GM23338 (cell line): ENCODE data around the gene DOK7. TPM values are rescaled to one million over a fixed set of nuclear protein-coding genes. Genes with fewer than 3 reads are reported as not detected.

Experiments
- ATAC-seq: fragments of 200-7000 bp; cut with Tn5 transposase; 3 replicates; pipeline ENCODE4 v1.9.1; 2020
- DNase-seq: peaks from one replicate; pipeline ENCODE4 v3.0.0-alpha.2; 2015; ENCODE audit warnings: low spot score
- H2AFZ ChIP-seq: fragments of 200-600 bp; sonication (generic); 2 replicates; pipeline ENCODE4 v1.8.0; 2016; ENCODE audit warnings: antibody characterized with exemption, mild to moderate bottlenecking, moderate library complexity
- H3F3A ChIP-seq: fragments of 200-600 bp; sonication (generic); replicated peaks from 2 replicates; pipeline ENCODE4 v1.8.0; 2017; ENCODE audit warnings: antibody characterized with exemption, mixed run types, low read depth
- H3K27ac ChIP-seq: fragments of 200-600 bp; sonication (generic); 2 replicates; pipeline ENCODE4 v1.6.1; 2016; ENCODE audit warnings: low read depth
- H3K27me3 ChIP-seq: fragments of 200-600 bp; sonication (generic); 2 replicates; pipeline ENCODE4 v1.8.0; 2016; ENCODE audit warnings: mild to moderate bottlenecking, mixed run types, moderate library complexity; ENCODE audit not compliant: insufficient read depth
- H3K36me3 ChIP-seq: fragments of 200-600 bp; sonication (generic); 2 replicates; pipeline ENCODE4 v1.8.0; 2016; ENCODE audit warnings: mild to moderate bottlenecking; ENCODE audit not compliant: insufficient read depth
- H3K4me1 ChIP-seq: fragments of 200-600 bp; sonication (generic); 2 replicates; pipeline ENCODE4 v1.8.0; 2016; ENCODE audit warnings: mild to moderate bottlenecking, moderate library complexity; ENCODE audit not compliant: insufficient read depth
- H3K4me2 ChIP-seq: fragments of 200-600 bp; sonication (generic); 2 replicates; pipeline ENCODE4 v1.7.1; 2017; ENCODE audit warnings: mixed run types
- H3K4me3 ChIP-seq: fragments of 200-600 bp; sonication (generic); 2 replicates; pipeline ENCODE4 v1.6.1; 2016; ENCODE audit warnings: mixed run types
- H3K79me2 ChIP-seq: fragments of 200-600 bp; sonication (generic); replicated peaks from 2 replicates; pipeline ENCODE4 v1.8.0; 2017; ENCODE audit warnings: mild to moderate bottlenecking; ENCODE audit not compliant: insufficient read depth
- H3K9me2 ChIP-seq: fragments of 200-600 bp; sonication (generic); 2 replicates; pipeline ENCODE4 v1.8.0; 2017; ENCODE audit not compliant: insufficient read depth
- H4K20me1 ChIP-seq: fragments of 200-600 bp; sonication (generic); replicated peaks from 2 replicates; pipeline ENCODE4 v1.8.0; 2017; ENCODE audit warnings: mild to moderate bottlenecking; ENCODE audit not compliant: insufficient read depth
- H3K27ac Mint-ChIP-seq: 2 replicates; pipeline ENCODE4 v1.8.0; 2020; ENCODE audit warnings: inconsistent platforms, mild to moderate bottlenecking, moderate library complexity, mixed read lengths
- H3K27me3 Mint-ChIP-seq: 3 replicates; pipeline ENCODE4 v1.8.0; 2022; ENCODE audit warnings: low read depth, mild to moderate bottlenecking, moderate library complexity, mixed read lengths, inconsistent platforms; ENCODE audit not compliant: insufficient read depth, poor library complexity
- H3K36me3 Mint-ChIP-seq: 3 replicates; pipeline ENCODE4 v1.8.0; 2021; ENCODE audit warnings: low read depth, mild to moderate bottlenecking, inconsistent platforms, moderate library complexity, mixed read lengths
- H3K4me1 Mint-ChIP-seq: 3 replicates; pipeline ENCODE4 v1.8.0; 2020; ENCODE audit warnings: mild to moderate bottlenecking, inconsistent platforms, mixed read lengths
- H3K4me3 Mint-ChIP-seq: 3 replicates; pipeline ENCODE4 v1.8.0; 2021; ENCODE audit warnings: moderate library complexity, mild to moderate bottlenecking, inconsistent platforms, mixed read lengths
- H3K9me3 Mint-ChIP-seq: 3 replicates; pipeline ENCODE4 v1.8.0; 2020; ENCODE audit warnings: moderate library complexity, mild to moderate bottlenecking, inconsistent platforms, mixed read lengths
- CTCF ChIP-seq, 2 experiments: fragments of 200-600 bp in 1 of 2; sonication (generic) in 1 of 2; conservative IDR thresholded peaks; 2 replicates each; pipeline versions ENCODE4 v1.5.1 to v1.6.1; 2016 to 2017; ENCODE audit warnings: antibody characterized with exemption in 2 of 2, low read depth in 2 of 2, mild to moderate bottlenecking in 2 of 2, moderate library complexity in 1 of 2
- EZH2 ChIP-seq: fragments of 200-600 bp; sonication (generic); IDR thresholded peaks from one replicate; pipeline ENCODE4 v1.8.0; 2017; ENCODE audit warnings: antibody characterized with exemption, mild to moderate bottlenecking, low read depth; ENCODE audit not compliant: unreplicated experiment
- JUNB ChIP-seq: IDR thresholded peaks from one replicate; pipeline ENCODE4 v1.6.1; 2016; ENCODE audit warnings: antibody characterized with exemption; ENCODE audit not compliant: unreplicated experiment
- REST ChIP-seq: IDR thresholded peaks from one replicate; pipeline ENCODE4 v1.6.1; 2018; ENCODE audit warnings: antibody characterized with exemption; ENCODE audit not compliant: unreplicated experiment
- STAT1 ChIP-seq: IDR thresholded peaks from one replicate; pipeline ENCODE4 v1.6.1; 2016; ENCODE audit warnings: antibody characterized with exemption; ENCODE audit not compliant: unreplicated experiment
- ZNF114 ChIP-seq: fragments of 250-450 bp; sonication (Bioruptor Pico); IDR thresholded peaks from 2 replicates; pipeline ENCODE4 v1.5.0; 2020; ENCODE audit warnings: mild to moderate bottlenecking, moderate library complexity
- ZNF331 ChIP-seq: fragments of 250-450 bp; sonication (Bioruptor Pico); IDR thresholded peaks from 2 replicates; pipeline ENCODE4 v1.5.0; 2020; ENCODE audit warnings: low read depth, mild to moderate bottlenecking, moderate library complexity
- polyA plus RNA-seq: library from polyadenylated mRNA; unstranded; fragments of >200 nt; fragmentation: Nextera tagmentation; extraction: Ambion mirVana; gene quantifications from 2 replicates; pipeline ENCODE4 v1.2.1, GENCODE V29; 2016
- total RNA-seq: library from RNA; depleted of rRNA; stranded (reverse); fragments of >200 nt; shearing (Covaris generic); gene quantifications from 2 replicates; pipeline ENCODE4 v1.2.3, GENCODE V29; 2014
- TF ChIP-seq, protein P1 (sequence below): fragments of 250-450 bp; sonication (Bioruptor Pico); IDR thresholded peaks from 2 replicates; pipeline ENCODE4 v1.5.0; 2020; ENCODE audit warnings: mild to moderate bottlenecking, moderate library complexity
- TF ChIP-seq, protein P2 (sequence below): IDR thresholded peaks from 2 replicates; pipeline ENCODE4 v1.6.1; 2016; ENCODE audit warnings: antibody characterized with exemption

The DOK7 gene
- total and polyA plus RNA-seq, 2 experiments from 2014 or later = 0.34 to 0.52 TPM

GRCh38 chr4:3522326-3522640 is 59.2 kb downstream of the DOK7 start (continued):
- TF ChIP-seq REST (no peak), EZH2 (no peak), JUNB (no peak)

DNA sequence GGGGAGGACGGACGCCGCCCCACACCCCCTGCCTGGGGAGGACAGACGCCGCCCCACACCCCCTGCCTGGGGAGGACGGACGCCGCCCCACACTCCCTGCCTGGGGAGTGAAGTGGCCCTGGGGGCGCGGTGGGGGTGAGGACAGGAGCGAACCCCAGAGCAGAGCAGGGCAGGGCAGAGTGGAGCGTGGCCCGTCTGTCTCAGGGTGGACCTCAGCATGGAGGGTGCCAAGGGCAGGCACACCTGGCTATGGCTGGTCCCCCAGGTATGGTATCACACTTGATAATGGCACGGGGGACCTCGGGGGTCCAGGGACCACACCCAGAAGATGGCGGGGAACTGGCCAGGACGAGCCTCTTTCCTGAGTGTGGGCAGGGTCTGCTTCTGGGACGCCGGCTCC is 59.5 kb downstream of the DOK7 start:
- H2AFZ ChIP-seq = no peak overlapping the region
- Mint-ChIP-seq H3K27me3 (peaks cover 5% of the 10 kb centered on the region), H3K9me3 (no peaks in the 10 kb centered on the region), H3K4me3 (no peak overlapping the region), H3K27ac (no peak overlapping the region), H3K4me1 (peaks cover 8% of the 10 kb centered on the region), H3K36me3 (peaks cover 39% of the 10 kb centered on the region)
- H3K27ac ChIP-seq = no peak overlapping the region
- peaks cover 18% of the 10 kb centered on the region; the same call in 1 of the 2 replicates for H3K36me3 ChIP-seq
- no peaks in the 10 kb centered on the region for H3K9me2 ChIP-seq
- no peaks in the 10 kb centered on the region for H3K27me3 ChIP-seq
- H3F3A ChIP-seq = no peaks in the 10 kb centered on the region
- no peak overlapping the region for H3K4me2 ChIP-seq
- ATAC-seq (no peak), DNase-seq (no peak)
- H3K79me2 ChIP-seq = peaks cover 5% of the 10 kb centered on the region
- H3K4me3 ChIP-seq = no peak overlapping the region
- H4K20me1 ChIP-seq = peaks cover 8% of the 10 kb centered on the region; the same call in 1 of the 2 replicates
- H3K4me1 ChIP-seq = no peaks in the 10 kb centered on the region
- no peak for TF ChIP-seq ZNF114
- no peak for TF ChIP-seq CTCF (conservative IDR thresholded peaks at IDR 0.05; ENCODE audit: low read depth in 2 of 2)
- TF ChIP-seq ZNF331 (CRISPR knock-in tag) = no peak
- TF ChIP-seq, protein P1, sequence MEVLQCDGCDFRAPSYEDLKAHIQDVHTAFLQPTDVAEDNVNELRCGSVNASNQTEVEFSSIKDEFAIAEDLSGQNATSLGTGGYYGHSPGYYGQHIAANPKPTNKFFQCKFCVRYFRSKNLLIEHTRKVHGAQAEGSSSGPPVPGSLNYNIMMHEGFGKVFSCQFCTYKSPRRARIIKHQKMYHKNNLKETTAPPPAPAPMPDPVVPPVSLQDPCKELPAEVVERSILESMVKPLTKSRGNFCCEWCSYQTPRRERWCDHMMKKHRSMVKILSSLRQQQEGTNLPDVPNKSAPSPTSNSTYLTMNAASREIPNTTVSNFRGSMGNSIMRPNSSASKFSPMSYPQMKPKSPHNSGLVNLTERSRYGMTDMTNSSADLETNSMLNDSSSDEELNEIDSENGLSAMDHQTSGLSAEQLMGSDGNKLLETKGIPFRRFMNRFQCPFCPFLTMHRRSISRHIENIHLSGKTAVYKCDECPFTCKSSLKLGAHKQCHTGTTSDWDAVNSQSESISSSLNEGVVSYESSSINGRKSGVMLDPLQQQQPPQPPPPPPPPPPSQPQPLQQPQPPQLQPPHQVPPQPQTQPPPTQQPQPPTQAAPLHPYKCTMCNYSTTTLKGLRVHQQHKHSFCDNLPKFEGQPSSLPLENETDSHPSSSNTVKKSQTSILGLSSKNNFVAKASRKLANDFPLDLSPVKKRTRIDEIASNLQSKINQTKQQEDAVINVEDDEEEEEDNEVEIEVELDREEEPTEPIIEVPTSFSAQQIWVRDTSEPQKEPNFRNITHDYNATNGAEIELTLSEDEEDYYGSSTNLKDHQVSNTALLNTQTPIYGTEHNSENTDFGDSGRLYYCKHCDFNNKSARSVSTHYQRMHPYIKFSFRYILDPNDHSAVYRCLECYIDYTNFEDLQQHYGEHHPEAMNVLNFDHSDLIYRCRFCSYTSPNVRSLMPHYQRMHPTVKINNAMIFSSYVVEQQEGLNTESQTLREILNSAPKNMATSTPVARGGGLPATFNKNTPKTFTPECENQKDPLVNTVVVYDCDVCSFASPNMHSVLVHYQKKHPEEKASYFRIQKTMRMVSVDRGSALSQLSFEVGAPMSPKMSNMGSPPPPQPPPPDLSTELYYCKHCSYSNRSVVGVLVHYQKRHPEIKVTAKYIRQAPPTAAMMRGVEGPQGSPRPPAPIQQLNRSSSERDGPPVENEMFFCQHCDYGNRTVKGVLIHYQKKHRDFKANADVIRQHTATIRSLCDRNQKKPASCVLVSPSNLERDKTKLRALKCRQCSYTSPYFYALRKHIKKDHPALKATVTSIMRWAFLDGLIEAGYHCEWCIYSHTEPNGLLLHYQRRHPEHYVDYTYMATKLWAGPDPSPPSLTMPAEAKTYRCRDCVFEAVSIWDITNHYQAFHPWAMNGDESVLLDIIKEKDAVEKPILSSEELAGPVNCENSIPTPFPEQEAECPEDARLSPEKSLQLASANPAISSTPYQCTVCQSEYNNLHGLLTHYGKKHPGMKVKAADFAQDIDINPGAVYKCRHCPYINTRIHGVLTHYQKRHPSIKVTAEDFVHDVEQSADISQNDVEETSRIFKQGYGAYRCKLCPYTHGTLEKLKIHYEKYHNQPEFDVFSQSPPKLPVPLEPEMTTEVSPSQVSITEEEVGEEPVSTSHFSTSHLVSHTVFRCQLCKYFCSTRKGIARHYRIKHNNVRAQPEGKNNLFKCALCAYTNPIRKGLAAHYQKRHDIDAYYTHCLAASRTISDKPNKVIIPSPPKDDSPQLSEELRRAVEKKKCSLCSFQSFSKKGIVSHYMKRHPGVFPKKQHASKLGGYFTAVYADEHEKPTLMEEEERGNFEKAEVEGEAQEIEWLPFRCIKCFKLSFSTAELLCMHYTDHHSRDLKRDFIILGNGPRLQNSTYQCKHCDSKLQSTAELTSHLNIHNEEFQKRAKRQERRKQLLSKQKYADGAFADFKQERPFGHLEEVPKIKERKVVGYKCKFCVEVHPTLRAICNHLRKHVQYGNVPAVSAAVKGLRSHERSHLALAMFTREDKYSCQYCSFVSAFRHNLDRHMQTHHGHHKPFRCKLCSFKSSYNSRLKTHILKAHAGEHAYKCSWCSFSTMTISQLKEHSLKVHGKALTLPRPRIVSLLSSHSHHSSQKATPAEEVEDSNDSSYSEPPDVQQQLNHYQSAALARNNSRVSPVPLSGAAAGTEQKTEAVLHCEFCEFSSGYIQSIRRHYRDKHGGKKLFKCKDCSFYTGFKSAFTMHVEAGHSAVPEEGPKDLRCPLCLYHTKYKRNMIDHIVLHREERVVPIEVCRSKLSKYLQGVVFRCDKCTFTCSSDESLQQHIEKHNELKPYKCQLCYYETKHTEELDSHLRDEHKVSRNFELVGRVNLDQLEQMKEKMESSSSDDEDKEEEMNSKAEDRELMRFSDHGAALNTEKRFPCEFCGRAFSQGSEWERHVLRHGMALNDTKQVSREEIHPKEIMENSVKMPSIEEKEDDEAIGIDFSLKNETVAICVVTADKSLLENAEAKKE (CRISPR knock-in tag) = no peak
- TF ChIP-seq JUNB = no peak
- TF ChIP-seq STAT1 = no peak
- TF ChIP-seq, protein P2, sequence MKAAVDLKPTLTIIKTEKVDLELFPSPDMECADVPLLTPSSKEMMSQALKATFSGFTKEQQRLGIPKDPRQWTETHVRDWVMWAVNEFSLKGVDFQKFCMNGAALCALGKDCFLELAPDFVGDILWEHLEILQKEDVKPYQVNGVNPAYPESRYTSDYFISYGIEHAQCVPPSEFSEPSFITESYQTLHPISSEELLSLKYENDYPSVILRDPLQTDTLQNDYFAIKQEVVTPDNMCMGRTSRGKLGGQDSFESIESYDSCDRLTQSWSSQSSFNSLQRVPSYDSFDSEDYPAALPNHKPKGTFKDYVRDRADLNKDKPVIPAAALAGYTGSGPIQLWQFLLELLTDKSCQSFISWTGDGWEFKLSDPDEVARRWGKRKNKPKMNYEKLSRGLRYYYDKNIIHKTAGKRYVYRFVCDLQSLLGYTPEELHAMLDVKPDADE = no peak
- TF ChIP-seq REST = no peak
